ENCODE data around the gene STAT4.

Gene STAT4

DNA sequence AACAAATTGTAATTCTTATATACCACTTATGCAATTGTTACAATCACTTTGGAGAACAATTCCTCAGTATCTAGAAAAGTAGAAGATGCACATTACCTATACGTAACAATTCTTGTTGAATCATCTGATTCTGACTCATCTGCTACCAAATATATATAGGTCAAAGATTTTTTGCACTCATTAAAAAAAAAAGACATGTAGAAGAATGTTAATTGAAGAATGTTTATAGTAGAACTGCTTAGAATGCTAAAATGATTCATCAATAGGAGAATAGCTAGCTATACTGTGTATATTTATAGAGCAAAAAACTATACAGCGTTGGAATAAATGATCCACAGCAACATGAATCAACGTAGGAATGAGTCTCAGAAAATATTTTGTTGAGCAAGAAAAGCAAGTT, 107.4 kb downstream of the STAT4 start:
- H4K20me1 ChIP-seq (ENCODE audit: control insufficient read depth, insufficient read depth, low read depth, low read length), result no peaks in the 10 kb centered on the region
- no peaks in the 10 kb centered on the region for H3K4me1 ChIP-seq (ENCODE audit: control insufficient read depth, low read length)
- no peaks in the 10 kb centered on the region for H3F3A ChIP-seq (ENCODE audit: control insufficient read depth, insufficient read depth)
- H3K4me2 ChIP-seq (ENCODE audit: low read length), result no peak overlapping the region
- H3K4me3 ChIP-seq (ENCODE audit: low read length), result no peak overlapping the region
- H3K9me3 ChIP-seq (ENCODE audit: control insufficient read depth, insufficient read depth, low read length), result no peaks in the 10 kb centered on the region
- no peaks in the 10 kb centered on the region for H3K36me3 ChIP-seq (ENCODE audit: control insufficient read depth, low read length)
- no peaks in the 10 kb centered on the region; the same call in 1 of the 2 replicates for H3K9me2 ChIP-seq (replicated peaks; ENCODE audit: control insufficient read depth, low read length)
- peaks cover 8% of the 10 kb centered on the region for H3K27me3 ChIP-seq (ENCODE audit: control insufficient read depth, low read length)
- TF ChIP-seq, protein P1, sequence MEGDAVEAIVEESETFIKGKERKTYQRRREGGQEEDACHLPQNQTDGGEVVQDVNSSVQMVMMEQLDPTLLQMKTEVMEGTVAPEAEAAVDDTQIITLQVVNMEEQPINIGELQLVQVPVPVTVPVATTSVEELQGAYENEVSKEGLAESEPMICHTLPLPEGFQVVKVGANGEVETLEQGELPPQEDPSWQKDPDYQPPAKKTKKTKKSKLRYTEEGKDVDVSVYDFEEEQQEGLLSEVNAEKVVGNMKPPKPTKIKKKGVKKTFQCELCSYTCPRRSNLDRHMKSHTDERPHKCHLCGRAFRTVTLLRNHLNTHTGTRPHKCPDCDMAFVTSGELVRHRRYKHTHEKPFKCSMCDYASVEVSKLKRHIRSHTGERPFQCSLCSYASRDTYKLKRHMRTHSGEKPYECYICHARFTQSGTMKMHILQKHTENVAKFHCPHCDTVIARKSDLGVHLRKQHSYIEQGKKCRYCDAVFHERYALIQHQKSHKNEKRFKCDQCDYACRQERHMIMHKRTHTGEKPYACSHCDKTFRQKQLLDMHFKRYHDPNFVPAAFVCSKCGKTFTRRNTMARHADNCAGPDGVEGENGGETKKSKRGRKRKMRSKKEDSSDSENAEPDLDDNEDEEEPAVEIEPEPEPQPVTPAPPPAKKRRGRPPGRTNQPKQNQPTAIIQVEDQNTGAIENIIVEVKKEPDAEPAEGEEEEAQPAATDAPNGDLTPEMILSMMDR (IDR thresholded peaks at IDR 0.05; ENCODE audit: low read depth, low read length, poor library complexity, severe bottlenecking), result no peak
- TF ChIP-seq EZH2phosphoT487 (IDR thresholded peaks at IDR 0.05; ENCODE audit: borderline replicate concordance, low read length), result no peak
- no peaks in the 10 kb centered on the region for H3K79me2 ChIP-seq (ENCODE audit: control insufficient read depth, low read length)
- no peak overlapping the region for H3K27ac ChIP-seq (ENCODE audit: low read depth, low read length)

DNA sequence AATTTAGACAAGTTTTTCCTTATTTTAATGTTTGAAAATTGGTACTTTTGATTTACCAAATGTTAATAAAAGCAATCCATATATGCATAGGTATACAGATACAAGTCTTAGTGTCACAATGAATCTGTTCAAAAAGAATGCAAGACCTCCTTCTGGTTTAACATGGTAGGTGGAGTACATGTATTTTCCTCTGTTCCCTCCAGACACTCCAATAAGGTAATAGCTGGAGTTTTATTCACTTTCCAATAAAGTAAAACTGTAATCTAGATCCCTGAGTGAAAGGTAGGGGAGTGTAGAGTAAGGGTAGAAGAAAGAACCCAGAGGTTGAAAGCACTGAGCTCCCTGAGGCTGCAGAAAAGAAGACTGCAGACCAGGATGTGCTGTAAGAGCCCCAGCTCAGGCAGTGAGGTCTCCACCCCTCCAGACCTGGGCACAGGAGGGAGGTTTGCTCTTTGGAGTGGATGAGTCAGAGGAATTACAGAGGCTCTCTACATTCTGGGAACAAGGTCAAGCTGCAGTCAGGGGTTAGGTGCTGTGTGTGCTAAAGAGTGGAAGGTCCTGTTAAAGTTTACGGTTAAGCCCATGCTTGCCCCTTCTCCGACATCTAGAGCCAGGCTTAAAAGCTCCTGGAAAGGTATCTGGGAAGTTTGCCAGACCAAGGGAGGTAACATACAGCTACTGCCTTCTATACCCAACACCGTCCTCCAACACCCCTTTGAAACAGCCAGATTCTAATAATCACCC, 109.2 kb downstream of the STAT4 start:
- Histone ChIP-seq H3K36me3 (ENCODE audit: control insufficient read depth, low read length) (no peaks in the 10 kb centered on the region), H3K9me2 (replicated peaks; ENCODE audit: control insufficient read depth, low read length) (no peaks in the 10 kb centered on the region; the same call in 1 of the 2 replicates), H3K4me3 (ENCODE audit: low read length) (no peak overlapping the region), H3F3A (ENCODE audit: control insufficient read depth, insufficient read depth) (no peaks in the 10 kb centered on the region), H3K27ac (ENCODE audit: low read depth, low read length) (no peak overlapping the region), H3K9me3 (ENCODE audit: control insufficient read depth, insufficient read depth, low read length) (no peaks in the 10 kb centered on the region), H3K4me2 (ENCODE audit: low read length) (no peak overlapping the region), H4K20me1 (ENCODE audit: control insufficient read depth, insufficient read depth, low read depth, low read length) (no peaks in the 10 kb centered on the region), H3K27me3 (ENCODE audit: control insufficient read depth, low read length) (peaks cover 12% of the 10 kb centered on the region), H3K4me1 (ENCODE audit: control insufficient read depth, low read length) (no peaks in the 10 kb centered on the region), H3K79me2 (ENCODE audit: control insufficient read depth, low read length) (no peaks in the 10 kb centered on the region)
- TF ChIP-seq, protein P1 (IDR thresholded peaks at IDR 0.05; ENCODE audit: low read depth, low read length, poor library complexity, severe bottlenecking), result no peak
- no peak for TF ChIP-seq EZH2phosphoT487 (IDR thresholded peaks at IDR 0.05; ENCODE audit: borderline replicate concordance, low read length)

DNA sequence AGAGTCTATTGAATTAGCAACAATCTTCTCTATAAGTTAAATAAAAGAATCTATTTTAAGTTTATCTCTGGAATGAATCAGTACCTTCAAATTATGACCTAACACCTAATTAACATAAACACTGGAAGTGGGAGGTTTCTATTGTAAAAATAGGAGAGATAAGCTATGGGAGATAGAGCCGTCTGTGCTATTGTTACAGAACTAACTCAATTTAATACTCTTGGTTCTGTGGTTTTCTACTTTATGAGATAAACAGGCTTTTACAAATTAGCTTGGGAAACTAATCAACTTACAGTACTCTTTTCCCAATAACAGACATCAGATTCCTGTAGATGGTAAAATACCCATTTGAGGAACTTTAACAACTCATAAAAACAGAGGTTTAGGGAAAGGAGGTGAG, 111.2 kb downstream of the STAT4 start:
- H3K4me1 ChIP-seq (ENCODE audit: control insufficient read depth, low read length), result no peaks in the 10 kb centered on the region
- H3K27ac ChIP-seq (ENCODE audit: low read depth, low read length), result no peak overlapping the region
- H3K36me3 ChIP-seq (ENCODE audit: control insufficient read depth, low read length), result no peaks in the 10 kb centered on the region
- no peaks in the 10 kb centered on the region; the same call in 1 of the 2 replicates for H3K9me2 ChIP-seq (replicated peaks; ENCODE audit: control insufficient read depth, low read length)
- no peaks in the 10 kb centered on the region for H3K9me3 ChIP-seq (ENCODE audit: control insufficient read depth, insufficient read depth, low read length)
- H4K20me1 ChIP-seq (ENCODE audit: control insufficient read depth, insufficient read depth, low read depth, low read length), result no peaks in the 10 kb centered on the region
- no peaks in the 10 kb centered on the region for H3F3A ChIP-seq (ENCODE audit: control insufficient read depth, insufficient read depth)
- H3K79me2 ChIP-seq (ENCODE audit: control insufficient read depth, low read length), result no peaks in the 10 kb centered on the region
- no peak overlapping the region for H3K4me2 ChIP-seq (ENCODE audit: low read length)
- no peak overlapping the region for H3K4me3 ChIP-seq (ENCODE audit: low read length)
- no peak for TF ChIP-seq EZH2phosphoT487 (IDR thresholded peaks at IDR 0.05; ENCODE audit: borderline replicate concordance, low read length)
- TF ChIP-seq, protein P1 (IDR thresholded peaks at IDR 0.05; ENCODE audit: low read depth, low read length, poor library complexity, severe bottlenecking), result no peak
- H3K27me3 ChIP-seq (ENCODE audit: control insufficient read depth, low read length), result peaks cover 12% of the 10 kb centered on the region
